ENCODE data around the gene RIMBP2. TPM values are rescaled to one million over a fixed set of nuclear protein-coding genes. Genes with fewer than 3 reads are reported as not detected.

RIMBP2 gene
- total RNA-seq, 1 experiment from 2014 or later: not detected

DNA sequence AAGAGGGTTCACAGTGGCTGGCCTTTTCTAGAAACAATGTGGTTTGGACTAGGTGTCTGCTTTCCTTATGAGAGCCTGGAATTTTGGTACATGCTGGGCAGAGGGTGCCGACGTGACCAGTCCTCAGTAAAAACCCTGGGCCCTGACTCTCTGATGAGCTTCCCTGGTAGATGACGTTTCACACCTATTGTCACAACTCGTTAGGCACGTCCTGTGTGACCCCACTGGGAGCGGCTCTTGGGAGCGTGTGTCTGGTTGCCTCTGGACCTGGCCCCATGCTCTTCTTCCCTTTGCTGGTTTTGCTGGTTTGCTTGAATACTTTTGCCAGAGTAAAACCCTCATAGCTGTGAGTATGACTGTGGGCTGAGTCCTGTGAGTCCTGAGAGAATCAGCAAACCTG is 136.9 kb downstream of the RIMBP2 start:
- H3K4me3 Mint-ChIP-seq (ENCODE audit: unreplicated experiment): no peak overlapping the region
- TF ChIP-seq, protein P1, sequence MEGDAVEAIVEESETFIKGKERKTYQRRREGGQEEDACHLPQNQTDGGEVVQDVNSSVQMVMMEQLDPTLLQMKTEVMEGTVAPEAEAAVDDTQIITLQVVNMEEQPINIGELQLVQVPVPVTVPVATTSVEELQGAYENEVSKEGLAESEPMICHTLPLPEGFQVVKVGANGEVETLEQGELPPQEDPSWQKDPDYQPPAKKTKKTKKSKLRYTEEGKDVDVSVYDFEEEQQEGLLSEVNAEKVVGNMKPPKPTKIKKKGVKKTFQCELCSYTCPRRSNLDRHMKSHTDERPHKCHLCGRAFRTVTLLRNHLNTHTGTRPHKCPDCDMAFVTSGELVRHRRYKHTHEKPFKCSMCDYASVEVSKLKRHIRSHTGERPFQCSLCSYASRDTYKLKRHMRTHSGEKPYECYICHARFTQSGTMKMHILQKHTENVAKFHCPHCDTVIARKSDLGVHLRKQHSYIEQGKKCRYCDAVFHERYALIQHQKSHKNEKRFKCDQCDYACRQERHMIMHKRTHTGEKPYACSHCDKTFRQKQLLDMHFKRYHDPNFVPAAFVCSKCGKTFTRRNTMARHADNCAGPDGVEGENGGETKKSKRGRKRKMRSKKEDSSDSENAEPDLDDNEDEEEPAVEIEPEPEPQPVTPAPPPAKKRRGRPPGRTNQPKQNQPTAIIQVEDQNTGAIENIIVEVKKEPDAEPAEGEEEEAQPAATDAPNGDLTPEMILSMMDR (IDR thresholded peaks at IDR 0.05; ENCODE audit: unreplicated experiment): no peak
- no peak for DNase-seq (ENCODE audit: unreplicated experiment)
- CTCF ChIA-PET: no interaction called here
- H3K9me3 Mint-ChIP-seq (ENCODE audit: unreplicated experiment): no peaks in the 10 kb centered on the region
- H3K27me3 Mint-ChIP-seq (ENCODE audit: insufficient read depth, unreplicated experiment): no peaks in the 10 kb centered on the region
- BruUV-seq (replicated peaks): no TSS peak
- no peaks in the 10 kb centered on the region for H3K36me3 Mint-ChIP-seq (ENCODE audit: insufficient read depth, unreplicated experiment)
- H3K4me1 Mint-ChIP-seq (ENCODE audit: insufficient read depth, unreplicated experiment): no peaks in the 10 kb centered on the region
- POLR2A ChIA-PET: interaction anchor here (0.7 kb wide), 1 partner anchor 1351 kb away, joined by 3 read pairs; no protein-coding TSS in a partner anchor
- H3K27ac Mint-ChIP-seq (ENCODE audit: low read depth, unreplicated experiment): no peak overlapping the region
- intact Hi-C loops (cut with micrococcal nuclease): no loop called here

DNA sequence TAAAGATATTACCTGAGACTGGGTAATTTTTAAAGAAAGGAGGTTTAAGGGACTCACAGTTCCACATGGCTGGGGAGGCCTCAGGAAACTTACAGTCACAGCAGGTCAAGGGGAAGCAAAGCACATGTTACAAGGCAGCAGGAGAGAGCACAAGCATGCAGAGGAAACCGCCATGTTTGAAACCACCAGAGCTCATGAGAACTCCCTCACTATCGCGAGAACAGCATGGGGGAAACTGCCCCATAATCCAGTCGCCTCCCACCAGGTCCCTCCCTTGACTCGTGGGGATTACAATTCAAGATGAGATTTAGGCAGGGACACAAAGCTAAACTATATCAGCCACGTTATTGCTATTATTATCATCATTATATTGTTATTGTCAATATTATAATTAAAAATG is 138.7 kb downstream of the RIMBP2 start:
- TF ChIP-seq, protein P1 (IDR thresholded peaks at IDR 0.05; ENCODE audit: unreplicated experiment): no peak
- no peaks in the 10 kb centered on the region for H3K9me3 Mint-ChIP-seq (ENCODE audit: unreplicated experiment)
- intact Hi-C loops (cut with micrococcal nuclease): no loop called here
- no peak for DNase-seq (ENCODE audit: unreplicated experiment)
- no peaks in the 10 kb centered on the region for H3K4me1 Mint-ChIP-seq (ENCODE audit: insufficient read depth, unreplicated experiment)
- no peak overlapping the region for H3K4me3 Mint-ChIP-seq (ENCODE audit: unreplicated experiment)
- H3K27me3 Mint-ChIP-seq (ENCODE audit: insufficient read depth, unreplicated experiment): no peaks in the 10 kb centered on the region
- CTCF ChIA-PET: interaction anchor here (0.6 to 1.1 kb wide), 3 partner anchors 57 to 747 kb away, joined by 3 to 4 read pairs (median 4); no protein-coding TSS in a partner anchor
- POLR2A ChIA-PET: no interaction called here
- no TSS peak for BruUV-seq (replicated peaks)
- no peak overlapping the region for H3K27ac Mint-ChIP-seq (ENCODE audit: low read depth, unreplicated experiment)
- H3K36me3 Mint-ChIP-seq (ENCODE audit: insufficient read depth, unreplicated experiment): no peaks in the 10 kb centered on the region

DNA sequence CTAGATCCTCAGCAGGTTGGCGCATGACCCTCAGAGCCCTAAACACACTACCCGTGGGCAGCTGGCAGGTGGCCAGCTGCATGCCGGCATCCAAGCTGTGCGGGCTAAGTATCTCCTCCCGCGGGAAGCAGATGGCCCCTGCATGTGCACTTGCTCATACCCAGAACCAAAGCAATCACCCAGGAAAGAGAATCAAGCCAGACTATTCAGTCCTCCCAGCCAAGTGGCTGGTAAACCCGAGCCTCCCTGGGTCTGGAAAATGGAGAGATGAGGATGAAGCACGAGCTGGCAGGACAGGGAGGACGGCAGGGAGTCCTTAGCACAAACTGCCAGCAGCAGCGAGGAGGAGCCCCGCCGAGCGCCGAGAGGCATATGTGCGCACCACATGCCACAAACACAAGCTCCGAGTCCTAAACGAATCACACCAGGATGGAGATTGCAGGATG is 139.7 kb downstream of the RIMBP2 start:
- H3K4me3 Mint-ChIP-seq (ENCODE audit: unreplicated experiment): no peak overlapping the region
- H3K27me3 Mint-ChIP-seq (ENCODE audit: insufficient read depth, unreplicated experiment): no peaks in the 10 kb centered on the region
- ChIA-PET CTCF (interaction anchor here (0.6 to 0.7 kb wide), 2 partner anchors 31 to 172 kb away, joined by 3 to 4 read pairs; no protein-coding TSS in a partner anchor), POLR2A (no interaction called here)
- H3K27ac Mint-ChIP-seq (ENCODE audit: low read depth, unreplicated experiment): no peak overlapping the region
- no TSS peak for BruUV-seq (replicated peaks)
- intact Hi-C loops (cut with micrococcal nuclease): no loop called here
- H3K36me3 Mint-ChIP-seq (ENCODE audit: insufficient read depth, unreplicated experiment): no peaks in the 10 kb centered on the region
- H3K4me1 Mint-ChIP-seq (ENCODE audit: insufficient read depth, unreplicated experiment): no peaks in the 10 kb centered on the region
- no peaks in the 10 kb centered on the region for H3K9me3 Mint-ChIP-seq (ENCODE audit: unreplicated experiment)
- no peak for DNase-seq (ENCODE audit: unreplicated experiment)
- TF ChIP-seq, protein P1 (IDR thresholded peaks at IDR 0.05; ENCODE audit: unreplicated experiment): no peak

DNA sequence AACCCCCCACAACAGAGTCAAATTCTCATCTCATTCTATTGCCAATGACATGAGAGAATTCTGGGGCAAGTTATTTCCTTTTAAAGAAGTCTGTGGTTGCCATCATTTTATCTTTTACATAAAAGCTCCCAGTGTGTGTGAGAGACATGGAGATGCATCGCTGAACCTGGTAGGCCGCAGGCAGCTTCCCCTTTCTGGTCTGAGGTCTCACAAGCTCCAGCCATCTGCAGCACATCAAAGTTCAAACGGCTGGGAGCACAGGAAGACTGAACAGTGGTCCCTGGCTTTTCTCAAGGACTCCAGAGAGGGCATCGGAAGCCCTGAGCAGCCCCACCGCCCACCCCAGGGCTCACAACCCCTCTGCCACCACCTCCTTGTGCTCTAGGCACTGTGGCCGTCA is 141.7 kb downstream of the RIMBP2 start:
- no TSS peak for BruUV-seq (replicated peaks)
- no peak overlapping the region for H3K27ac Mint-ChIP-seq (ENCODE audit: low read depth, unreplicated experiment)
- H3K4me1 Mint-ChIP-seq (ENCODE audit: insufficient read depth, unreplicated experiment): no peaks in the 10 kb centered on the region
- H3K4me3 Mint-ChIP-seq (ENCODE audit: unreplicated experiment): no peak overlapping the region
- no peaks in the 10 kb centered on the region for H3K9me3 Mint-ChIP-seq (ENCODE audit: unreplicated experiment)
- H3K36me3 Mint-ChIP-seq (ENCODE audit: insufficient read depth, unreplicated experiment): no peaks in the 10 kb centered on the region
- CTCF ChIA-PET: interaction anchor here (0.8 to 1.6 kb wide), 3 partner anchors 11 to 173 kb away, joined by 4 to 6 read pairs (median 5); no protein-coding TSS in a partner anchor
- no peaks in the 10 kb centered on the region for H3K27me3 Mint-ChIP-seq (ENCODE audit: insufficient read depth, unreplicated experiment)
- TF ChIP-seq, protein P1 (IDR thresholded peaks at IDR 0.05; ENCODE audit: unreplicated experiment): no peak
- POLR2A ChIA-PET: no interaction called here
- intact Hi-C loops (cut with micrococcal nuclease): no loop called here
- no peak for DNase-seq (ENCODE audit: unreplicated experiment)

All from MCF 10A (cell line).